DMS114 treated with DMSO at 0.1 percent for 48 hours (cell line): ENCODE measurements around the gene TUBB3.
A peak's percentile ranks its signal among the peaks of the same experiment; 100 is the strongest.
"Not testable (repeated sequence)": the region's sequence is repeated elsewhere in the genome, so short reads cannot be mapped to it uniquely, and the experiment has no call there.

ENCODE experiments used
- DNase-seq: peaks from one replicate; lab custom pipeline; 2025; ENCODE audit not compliant: unreplicated experiment; lab: John Stamatoyannopoulos, UW

The TUBB3 gene

DNA sequence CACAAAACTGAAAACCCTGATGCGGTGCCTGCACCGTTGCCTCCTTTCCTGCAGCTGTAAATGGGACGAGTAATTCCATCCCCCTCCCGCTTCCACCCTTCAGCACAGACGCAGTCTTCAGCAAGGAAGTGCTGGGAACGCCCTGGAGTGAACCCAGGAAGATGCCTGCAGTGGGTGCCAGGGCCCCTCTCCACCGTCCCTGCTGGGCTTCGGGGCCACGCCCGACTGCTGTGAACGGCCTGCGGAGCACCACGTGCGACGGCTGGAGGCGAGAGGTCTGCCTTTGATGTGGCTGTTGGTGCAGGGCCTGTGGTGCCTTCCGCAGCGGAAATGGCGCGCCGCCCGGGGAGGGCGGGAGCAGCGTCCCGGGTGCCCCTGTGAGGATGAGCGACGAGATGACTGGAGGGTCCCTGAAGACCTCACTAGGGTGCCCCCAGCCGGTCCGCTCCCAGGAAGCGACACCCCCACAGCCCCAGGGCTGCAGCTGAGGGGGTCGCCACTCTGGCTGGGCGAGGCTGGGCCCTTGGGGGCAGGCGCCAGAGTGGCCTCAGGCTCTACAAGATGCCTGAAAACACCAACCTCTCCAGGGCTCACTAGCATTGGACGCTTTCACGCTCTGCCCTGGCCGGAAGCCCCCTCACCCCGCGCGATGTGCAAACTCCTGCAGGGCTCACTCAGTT lies 5.2 kb upstream of the TUBB3 start:
- DNase-seq = peak; percentile 76

DNA sequence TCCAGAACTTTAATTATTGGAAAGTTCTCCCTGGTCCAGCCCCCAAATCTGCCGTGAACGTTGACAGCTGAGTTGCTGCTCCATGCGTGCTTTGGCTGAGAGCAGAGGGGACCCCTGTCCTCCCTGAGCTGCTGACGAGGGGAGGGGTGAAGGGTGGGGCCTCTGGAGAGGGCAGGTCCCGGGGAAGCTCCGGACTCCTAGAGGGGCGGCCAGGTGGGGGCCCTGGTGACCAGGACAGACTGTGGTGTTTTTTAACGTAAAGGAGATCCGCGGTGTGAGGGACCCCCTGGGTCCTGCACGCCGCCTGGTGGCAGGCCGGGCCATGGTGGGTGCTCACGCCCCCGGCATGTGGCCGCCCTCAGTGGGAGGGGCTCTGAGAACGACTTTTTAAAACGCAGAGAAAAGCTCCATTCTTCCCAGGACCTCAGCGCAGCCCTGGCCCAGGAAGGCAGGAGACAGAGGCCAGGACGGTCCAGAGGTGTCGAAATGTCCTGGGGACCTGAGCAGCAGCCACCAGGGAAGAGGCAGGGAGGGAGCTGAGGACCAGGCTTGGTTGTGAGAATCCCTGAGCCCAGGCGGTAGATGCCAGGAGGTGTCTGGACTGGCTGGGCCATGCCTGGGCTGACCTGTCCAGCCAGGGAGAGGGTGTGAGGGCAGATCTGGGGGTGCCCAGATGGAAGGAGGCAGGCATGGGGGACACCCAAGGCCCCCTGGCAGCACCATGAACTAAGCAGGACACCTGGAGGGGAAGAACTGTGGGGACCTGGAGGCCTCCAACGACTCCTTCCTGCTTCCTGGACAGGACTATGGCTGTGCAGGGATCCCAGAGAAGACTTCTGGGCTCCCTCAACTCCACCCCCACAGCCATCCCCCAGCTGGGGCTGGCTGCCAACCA lies 4.4 kb upstream of the TUBB3 start, which contains the start of gene MC1R:
Gene MC1R, plus strand, starts transcription at position 410 of the 895 bp plus-strand sequence. Its CDS starts 397 bp downstream, at position 807.
- peak; percentile 54 for DNase-seq

DNA sequence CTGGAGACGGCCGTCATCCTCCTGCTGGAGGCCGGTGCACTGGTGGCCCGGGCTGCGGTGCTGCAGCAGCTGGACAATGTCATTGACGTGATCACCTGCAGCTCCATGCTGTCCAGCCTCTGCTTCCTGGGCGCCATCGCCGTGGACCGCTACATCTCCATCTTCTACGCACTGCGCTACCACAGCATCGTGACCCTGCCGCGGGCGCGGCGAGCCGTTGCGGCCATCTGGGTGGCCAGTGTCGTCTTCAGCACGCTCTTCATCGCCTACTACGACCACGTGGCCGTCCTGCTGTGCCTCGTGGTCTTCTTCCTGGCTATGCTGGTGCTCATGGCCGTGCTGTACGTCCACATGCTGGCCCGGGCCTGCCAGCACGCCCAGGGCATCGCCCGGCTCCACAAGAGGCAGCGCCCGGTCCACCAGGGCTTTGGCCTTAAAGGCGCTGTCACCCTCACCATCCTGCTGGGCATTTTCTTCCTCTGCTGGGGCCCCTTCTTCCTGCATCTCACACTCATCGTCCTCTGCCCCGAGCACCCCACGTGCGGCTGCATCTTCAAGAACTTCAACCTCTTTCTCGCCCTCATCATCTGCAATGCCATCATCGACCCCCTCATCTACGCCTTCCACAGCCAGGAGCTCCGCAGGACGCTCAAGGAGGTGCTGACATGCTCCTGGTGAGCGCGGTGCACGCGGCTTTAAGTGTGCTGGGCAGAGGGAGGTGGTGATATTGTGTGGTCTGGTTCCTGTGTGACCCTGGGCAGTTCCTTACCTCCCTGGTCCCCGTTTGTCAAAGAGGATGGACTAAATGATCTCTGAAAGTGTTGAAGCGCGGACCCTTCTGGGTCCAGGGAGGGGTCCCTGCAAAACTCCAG lies 3.4 kb upstream of the TUBB3 start:
- no peak for DNase-seq

DNA sequence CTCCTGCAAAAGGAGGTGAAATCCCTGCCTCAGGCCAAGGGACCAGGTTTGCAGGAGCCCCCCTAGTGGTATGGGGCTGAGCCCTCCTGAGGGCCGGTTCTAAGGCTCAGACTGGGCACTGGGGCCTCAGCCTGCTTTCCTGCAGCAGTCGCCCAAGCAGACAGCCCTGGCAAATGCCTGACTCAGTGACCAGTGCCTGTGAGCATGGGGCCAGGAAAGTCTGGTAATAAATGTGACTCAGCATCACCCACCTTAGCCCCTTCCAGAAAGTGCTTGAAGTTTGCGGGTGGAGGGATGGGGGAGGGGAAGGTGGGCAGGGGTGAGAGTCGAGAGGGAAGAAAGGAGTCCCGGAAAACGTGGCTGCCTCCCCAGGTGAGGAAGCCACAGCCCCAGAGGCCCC lies 2.4 kb upstream of the TUBB3 start:
- no peak for DNase-seq

DNA sequence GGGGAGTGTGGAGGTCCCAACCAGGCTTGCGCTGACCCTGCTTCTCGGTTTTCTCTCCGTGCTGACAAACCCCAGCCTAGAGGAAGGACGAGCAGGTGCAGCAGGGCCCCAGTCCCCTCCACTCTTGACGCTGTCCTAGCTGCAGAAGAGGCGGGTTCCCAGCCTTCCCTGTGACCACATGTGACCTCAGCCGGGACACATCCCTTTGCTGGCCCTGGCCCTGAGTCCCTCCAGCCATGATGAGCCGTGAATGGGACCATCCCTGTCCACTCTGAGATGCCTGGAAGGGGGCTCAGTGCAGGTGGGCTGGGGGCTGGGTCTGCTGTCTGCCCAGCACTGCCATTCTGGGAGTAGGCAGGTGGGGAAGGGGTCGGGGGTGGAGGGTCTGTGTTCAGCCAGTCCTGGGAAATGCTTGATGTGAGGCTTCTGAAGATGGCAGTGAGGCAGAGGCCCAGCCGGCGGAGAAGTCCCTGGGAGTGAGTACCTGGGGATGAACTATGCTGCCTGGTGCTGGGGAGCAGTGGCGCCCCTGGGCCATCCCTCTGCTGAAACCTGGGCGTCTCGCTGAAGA lies 1.9 kb upstream of the TUBB3 start:
- no peak for DNase-seq

DNA sequence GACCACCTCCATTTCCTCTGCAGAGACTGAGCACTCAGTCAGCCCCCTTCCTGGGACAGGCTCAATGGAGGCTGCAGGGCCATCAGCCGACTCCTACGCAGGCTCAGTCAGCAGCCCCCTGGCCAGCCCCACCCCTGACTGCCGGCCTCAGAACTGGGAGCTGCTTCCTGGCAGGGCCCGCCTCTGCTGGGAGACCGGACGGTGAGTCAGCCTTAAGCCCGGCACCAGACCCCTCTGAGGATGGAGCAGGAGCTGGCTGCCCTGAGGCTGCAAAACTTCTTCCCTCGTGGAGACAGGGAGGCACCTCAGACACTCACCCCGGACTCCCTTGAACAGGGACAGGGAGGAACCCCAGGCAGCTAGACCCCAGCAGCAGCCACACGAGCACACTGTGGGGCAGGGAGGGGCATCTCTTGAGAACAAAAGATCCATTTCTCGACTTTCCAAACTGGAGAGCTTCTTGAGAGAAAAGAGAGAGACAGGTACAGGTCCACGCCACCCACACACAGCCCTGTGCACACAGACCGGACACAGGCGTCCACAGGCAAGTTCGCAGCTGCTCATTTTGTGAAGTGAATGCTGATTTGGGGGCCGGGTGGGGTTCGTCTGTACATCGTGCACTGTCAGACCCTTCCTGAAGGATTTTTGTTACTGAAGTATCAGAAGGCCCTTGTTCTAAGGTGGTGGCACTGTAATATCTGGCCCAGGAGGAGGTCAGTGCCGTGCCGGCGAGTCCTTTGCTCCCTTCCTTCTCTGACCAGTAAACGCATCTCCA lies 1.3 kb upstream of the TUBB3 start:
- peak; percentile 17 for DNase-seq

DNA sequence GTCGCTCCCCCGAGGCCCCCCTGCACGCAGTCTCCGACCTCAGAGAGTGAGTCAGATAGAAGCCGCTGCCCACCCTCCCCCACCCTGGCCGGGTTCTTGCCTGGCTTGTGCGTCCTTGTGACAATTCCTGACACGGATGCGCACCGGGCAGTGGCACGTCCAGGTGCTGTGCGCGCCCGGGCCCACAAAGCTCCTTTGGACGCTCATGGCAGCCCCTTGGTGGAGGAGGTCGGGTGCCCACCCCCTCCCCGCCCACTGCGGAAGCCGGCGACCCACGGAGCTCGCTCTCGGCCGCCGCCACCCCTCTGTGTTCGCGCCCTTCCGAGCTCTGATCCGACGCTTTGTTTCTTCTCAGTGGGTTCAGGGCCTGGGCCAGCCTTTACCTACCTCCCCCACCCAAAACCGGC lies 662 bp upstream of the TUBB3 start:
- DNase-seq = no peak

DNA sequence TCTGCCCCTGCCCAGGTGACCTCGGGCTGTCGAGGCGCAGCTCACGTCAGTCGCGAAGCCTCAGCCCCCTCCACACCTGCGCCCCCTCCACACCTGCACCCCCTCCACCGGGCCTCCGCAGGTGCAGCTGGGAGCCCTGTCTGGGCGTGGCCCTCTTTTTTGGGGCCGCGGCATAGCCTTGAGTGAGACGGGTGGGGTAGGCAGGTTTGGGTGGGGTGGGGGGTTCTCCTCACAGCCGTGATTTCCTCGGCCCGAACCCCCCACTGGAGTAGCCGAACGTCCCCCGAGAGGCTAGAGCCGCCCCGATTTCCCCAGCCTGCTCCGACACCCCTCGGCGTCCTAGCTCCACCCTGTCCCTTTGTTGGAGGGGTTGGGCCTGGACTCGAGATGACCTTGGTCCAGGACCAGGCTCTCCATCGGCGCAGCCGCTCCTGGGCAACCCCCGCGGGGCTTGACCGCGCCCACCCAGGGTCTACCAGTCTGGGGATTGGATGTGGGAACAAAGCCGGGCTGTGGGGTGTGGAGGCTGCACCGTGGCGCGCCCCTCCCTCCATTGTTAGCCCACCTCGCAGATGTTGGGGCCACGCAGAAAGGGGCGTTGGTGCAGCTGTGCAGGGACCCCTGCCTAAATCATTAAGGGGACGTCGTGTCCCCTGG lies 626 bp downstream of the TUBB3 start:
- no peak for DNase-seq

DNA sequence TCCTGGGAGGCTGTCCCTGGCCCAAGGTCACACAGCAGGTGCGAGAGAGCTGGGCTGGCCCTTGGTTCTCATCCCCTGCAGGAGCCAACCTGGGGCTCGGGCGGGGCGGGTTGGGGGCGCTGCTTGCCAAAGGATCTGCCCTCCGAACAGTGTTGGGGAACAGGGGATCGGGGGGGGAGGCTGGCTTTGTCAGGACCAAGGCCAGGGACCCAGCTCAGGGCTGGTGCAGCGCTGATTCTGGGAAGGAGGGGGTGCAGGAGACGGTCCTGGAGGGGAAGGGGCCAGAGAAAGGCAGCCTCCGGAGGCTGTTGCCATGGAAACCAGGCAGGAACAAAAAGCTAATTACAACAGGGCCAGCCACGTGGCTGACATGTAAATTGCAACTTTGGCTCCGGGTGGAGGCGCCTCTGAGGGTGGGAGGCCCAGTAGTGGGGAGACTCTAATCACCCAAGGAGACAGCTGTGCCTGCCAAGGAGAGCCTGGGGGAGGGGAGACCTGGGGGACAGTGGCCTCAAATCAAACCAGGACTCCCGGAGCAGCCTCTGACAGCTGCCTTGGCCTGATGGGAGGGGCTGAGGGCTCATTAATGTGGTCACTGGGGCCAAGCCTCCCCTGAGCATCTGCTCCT lies 1.3 kb downstream of the TUBB3 start:
- DNase-seq = no peak

DNA sequence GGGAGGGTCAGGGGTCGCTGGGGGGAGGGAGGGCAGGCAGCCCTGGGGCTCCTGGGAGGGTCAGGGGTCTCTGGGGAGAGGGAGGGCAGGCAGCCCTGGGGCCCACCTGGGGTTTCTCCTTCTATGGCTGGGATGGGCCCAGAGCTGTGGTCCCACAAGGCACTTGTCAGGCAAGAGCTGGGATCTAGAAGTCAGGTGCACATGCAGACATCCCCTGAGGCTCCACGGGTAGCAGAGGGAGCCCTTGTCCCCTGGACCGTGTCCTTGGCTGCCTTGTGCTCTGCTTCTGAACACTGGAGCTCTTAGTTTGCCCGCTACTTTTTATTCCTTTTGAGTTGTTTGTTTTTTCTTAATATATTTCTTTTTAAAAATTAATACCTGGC lies 1.8 kb downstream of the TUBB3 start:
- no peak for DNase-seq

DNA sequence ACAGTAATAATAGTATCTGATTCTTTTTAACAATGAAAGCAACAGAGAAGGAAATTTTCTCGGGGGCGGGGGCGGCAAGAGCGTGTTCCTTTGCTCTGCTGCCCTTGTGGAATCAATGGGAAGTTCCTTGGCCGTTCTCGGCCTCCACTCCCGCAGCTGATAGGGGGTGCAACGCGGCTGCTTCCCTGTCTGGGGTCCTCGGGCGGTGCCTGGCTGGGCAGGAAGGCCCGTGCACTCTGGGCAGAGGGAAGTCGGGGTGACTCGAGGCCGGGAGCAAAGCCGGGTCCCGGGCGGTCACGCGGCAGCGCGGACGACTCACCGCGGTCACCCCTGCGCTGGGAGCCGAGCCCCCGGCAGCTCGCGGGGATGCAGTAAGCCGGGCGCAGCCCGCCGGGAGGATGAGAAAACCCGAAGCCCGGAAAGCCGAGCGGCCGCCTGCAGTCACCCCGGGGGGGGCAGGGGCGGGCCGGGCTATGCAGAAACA lies 2.5 kb downstream of the TUBB3 start:
- peak; percentile 34 for DNase-seq

DNA sequence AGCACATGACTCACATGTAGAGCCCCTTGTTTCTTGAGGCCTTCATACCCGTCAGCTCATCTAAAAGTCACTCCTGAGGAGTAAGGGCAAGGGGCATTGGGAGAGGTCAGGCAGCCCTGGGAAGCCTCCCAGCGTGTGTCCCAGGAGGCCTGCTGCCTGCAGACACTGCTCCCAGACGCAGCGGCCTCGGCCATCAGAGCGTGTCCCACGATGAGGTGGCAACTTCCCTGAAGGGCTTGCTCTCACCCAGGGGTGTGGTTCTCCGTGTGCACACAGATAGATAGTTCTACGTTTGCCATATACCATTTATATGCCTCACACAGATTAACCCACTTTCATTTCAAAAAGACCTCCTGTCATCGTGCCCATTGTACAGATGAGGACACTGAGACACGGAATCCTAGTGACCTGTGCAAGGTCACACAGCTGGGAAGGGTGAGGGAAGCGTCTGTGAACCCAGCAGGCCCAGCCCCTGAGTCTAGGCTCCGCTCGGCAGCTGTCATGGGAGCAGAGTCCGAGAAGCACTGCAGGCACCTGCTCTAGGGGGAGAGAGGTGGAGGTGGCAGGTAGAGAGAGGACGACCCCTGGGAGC lies 8.3 kb downstream of the TUBB3 start:
- DNase-seq = no peak

DNA sequence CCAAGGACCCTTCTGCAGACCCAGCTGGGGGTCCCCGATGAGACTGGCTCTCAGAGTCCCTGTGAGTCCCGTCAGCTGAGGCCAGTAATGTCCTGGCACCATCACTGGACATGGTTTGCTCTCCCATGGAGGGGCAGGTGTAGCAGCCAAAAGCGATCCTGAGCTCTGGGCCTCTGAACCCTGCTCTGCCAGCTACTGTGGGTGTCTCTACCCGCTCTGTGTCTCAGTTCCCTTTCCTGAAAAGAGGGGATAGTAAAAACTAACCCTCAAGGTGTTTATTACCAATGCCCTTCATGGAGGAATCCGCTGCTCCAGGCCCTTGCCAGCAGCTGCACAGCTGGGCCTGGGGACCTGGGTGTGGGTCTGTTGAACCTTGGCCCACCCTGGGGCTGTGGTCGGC lies 8.8 kb downstream of the TUBB3 start:
- no peak for DNase-seq

DNA sequence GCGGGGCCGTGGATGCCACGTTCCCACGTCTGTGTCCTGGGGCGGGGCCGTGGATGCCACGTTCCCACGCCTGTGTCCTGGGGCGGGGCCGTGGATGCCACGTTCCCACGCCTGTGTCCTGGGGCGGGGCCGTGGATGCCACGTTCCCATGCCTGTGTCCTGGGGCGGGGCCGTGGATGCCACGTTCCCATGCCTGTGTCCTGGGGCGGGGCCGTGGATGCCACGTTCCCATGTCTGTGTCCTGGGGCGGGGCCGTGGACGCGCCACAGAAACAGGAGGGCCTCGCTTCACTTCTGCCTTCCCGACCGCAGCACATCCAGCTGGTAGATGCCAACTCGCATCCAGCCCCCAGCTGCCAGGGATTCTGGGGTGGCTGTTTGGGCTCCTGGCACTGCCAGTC lies 10.9 kb downstream of the TUBB3 start:
- not testable (repeated sequence) for DNase-seq

DNA sequence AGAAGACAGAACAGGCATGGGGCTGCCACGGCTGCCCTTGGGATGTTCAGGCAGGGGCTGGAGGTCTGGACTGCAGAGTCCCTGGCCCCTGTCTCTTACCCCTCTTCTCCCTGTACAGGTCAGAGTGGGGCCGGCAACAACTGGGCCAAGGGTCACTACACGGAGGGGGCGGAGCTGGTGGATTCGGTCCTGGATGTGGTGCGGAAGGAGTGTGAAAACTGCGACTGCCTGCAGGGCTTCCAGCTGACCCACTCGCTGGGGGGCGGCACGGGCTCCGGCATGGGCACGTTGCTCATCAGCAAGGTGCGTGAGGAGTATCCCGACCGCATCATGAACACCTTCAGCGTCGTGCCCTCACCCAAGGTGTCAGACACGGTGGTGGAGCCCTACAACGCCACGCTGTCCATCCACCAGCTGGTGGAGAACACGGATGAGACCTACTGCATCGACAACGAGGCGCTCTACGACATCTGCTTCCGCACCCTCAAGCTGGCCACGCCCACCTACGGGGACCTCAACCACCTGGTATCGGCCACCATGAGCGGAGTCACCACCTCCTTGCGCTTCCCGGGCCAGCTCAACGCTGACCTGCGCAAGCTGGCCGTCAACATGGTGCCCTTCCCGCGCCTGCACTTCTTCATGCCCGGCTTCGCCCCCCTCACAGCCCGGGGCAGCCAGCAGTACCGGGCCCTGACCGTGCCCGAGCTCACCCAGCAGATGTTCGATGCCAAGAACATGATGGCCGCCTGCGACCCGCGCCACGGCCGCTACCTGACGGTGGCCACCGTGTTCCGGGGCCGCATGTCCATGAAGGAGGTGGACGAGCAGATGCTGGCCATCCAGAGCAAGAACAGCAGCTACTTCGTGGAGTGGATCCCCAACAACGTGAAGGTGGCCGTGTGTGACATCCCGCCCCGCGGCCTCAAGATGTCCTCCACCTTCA lies 11.7 kb downstream of the TUBB3 start:
- DNase-seq = no peak

DNA sequence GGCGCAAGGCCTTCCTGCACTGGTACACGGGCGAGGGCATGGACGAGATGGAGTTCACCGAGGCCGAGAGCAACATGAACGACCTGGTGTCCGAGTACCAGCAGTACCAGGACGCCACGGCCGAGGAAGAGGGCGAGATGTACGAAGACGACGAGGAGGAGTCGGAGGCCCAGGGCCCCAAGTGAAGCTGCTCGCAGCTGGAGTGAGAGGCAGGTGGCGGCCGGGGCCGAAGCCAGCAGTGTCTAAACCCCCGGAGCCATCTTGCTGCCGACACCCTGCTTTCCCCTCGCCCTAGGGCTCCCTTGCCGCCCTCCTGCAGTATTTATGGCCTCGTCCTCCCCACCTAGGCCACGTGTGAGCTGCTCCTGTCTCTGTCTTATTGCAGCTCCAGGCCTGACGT lies 12.5 kb downstream of the TUBB3 start:
- DNase-seq = not testable (repeated sequence)

DNA sequence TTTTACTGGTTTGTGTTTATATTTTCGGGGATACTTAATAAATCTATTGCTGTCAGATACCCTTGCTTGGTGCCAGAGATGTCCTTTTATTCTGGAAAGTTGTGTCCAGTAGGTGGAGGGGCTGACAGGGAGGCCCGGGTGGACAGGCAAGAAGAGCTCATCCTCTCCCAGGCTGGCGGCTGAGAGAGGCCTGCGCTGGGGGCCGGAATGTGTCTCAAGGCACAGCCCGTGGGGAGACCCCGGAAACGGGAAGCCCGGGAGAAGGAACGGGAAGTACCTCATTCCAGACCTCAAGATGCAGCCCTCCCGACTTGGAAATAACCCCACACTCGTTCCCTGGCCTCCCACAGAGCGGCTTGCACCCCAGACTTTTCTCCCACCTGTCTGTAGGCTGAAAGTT lies 12.9 kb downstream of the TUBB3 start:
- no peak for DNase-seq

DNA sequence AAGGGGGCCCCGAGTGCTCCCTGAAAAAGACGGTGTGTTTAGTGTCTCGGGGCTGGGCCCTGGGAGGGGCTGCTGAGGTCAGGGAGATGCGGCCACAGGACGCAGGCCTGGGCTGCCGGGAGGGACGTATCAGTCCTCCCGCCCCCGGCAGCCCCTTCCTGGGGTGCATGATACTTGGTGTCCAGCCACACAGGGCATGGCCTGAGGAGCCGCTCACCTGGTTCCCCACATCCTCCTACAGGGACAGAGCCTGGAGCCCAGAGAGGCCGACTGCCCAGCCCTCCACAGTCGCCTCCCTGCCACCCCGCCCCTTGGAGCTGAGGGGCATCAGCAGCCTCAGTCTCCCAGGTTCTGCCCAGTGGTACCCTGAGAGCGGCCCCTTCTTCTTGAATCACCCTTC lies 13.4 kb downstream of the TUBB3 start:
- no peak for DNase-seq
